HG02798 (cell line): ENCODE measurements around the gene MRPL32.
"Not testable (repeated sequence)": the region's sequence is repeated elsewhere in the genome, so short reads cannot be mapped to it uniquely, and the experiment has no call there.

Experiments used
- ATAC-seq: cut with Tn5 transposase; IDR thresholded peaks from one replicate; pipeline ENCODE4 v1.9.1; 2021; ENCODE audit warnings: mild to moderate bottlenecking; ENCODE audit not compliant: unreplicated experiment, poor library complexity

The MRPL32 gene

GRCh38 chr7:42931834-42932651, at the start of gene MRPL32, which contains the start of gene PSMA2:
Gene MRPL32 (plus strand): TSS chr7:42932376. CDS start chr7:42932387, 11 bp downstream.
Gene PSMA2 (minus strand): TSS chr7:42932174. CDS start chr7:42932158, 16 bp downstream.
- peak; percentile 100 for ATAC-seq

DNA sequence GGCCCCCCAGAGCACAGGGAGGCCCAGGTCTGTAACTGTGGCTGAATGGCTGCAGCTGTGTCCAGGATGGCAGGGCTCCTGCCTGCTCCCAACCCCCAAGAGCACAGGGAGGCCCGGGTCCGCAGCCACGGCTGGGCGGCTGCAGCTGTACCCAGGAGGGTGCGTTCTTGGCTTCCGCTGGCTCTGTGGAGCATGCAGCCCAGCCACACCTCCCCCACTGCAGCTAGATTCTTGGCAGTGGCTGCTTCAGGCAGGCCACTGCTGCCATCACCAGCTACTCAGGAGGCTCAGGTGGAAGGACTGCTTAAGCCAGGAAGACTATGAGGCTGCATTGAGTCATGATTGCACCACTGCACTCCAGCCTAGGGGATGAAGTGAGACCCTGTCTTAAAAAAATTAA, 48.2 kb upstream of the MRPL32 start:
- peak; percentile 39 for ATAC-seq

DNA sequence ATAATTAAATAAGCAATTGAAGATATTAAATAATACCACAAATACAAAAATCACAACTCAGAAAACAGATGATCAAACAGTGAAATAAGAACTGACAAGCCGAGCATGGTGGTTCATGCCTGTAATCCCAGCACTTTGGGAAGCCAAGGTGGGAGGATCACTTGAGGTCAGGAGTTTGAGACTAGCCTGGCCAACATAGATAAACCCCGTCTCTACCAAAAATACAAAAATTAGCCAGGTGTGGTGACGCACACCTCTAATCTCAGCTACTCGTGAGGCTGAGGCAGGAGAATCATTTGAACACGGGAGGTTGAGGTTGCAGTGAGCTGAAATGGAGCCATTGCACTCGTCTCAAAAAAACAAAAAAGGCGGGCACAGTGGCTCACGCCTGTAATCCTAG, 47.0 kb upstream of the MRPL32 start:
- ATAC-seq = not testable (repeated sequence)

- no peak for ATAC-seq
Observed at GRCh38 chr7:42886129-42886528, 46.0 kb upstream of the MRPL32 start.

DNA sequence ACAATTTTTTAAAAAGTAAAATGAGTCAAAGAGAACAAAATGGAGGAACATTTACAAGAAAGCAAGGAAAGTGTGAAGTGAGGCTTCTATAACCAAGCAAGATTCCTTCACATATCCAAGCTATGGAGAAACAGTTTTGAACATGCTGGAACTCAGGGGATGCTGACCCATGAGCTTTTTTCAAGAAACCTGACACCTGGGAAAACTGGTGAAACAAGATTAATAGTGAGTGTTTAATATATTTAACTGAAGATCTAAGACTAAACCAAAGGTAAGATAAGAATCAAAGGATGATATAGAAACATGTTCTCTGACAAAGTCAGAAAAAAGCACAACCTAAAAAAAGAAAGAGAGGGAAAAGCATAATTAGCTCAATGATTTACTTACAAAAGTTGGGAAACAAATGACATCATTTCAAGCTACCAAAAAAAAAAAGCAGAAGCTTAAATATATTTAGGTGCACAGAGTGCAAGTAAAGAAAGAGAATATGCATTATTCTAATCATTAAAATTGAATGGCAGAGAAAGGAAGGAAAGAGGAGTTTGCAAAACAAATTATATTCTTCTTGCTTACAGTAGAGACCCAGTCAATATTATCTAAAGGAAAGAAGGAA, 45.2 kb upstream of the MRPL32 start:
- no peak for ATAC-seq

- no peak for ATAC-seq
Observed at GRCh38 chr7:42893346-42894240, 38.6 kb upstream of the MRPL32 start.

DNA sequence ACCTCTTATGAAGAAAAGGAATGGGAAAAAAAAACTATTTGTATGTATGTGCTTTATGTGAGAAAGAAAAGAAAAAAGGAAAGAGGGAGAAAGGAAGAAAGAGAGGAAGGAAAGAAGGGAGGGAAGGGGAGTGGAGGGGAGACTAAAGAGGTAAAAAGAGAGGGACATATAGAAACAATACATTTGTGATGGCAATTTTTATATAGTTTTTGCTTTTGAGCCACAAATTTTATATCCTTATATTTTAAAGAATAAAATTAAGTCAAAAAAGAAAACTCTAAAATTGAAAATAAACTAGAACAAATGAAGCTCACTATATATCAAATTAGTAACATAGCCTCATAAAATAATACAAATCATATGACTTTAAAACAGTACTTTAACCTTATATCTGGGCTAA, 31.3 kb upstream of the MRPL32 start:
- ATAC-seq = no peak

DNA sequence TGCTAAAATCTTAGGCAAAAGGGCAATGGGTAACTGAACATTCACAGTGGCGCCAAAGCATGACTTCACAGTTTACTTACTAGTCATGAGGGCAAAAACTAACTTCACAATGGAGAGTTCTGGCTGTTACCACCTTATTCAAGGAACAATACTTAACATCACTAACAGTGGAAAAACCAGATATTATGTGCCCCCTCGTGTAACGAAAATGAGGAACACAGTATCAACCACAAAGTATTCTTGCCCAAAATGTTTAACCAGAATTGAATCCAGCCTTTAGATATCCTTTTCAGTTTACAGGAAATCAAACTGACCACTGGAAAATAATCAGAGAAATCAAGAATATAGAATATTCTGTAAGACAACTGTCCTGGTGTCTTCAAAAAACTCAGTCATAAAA, 29.8 kb upstream of the MRPL32 start:
- no peak for ATAC-seq

GRCh38 chr7:42906181-42906580, 26.0 kb upstream of the MRPL32 start:
- ATAC-seq = no peak

DNA sequence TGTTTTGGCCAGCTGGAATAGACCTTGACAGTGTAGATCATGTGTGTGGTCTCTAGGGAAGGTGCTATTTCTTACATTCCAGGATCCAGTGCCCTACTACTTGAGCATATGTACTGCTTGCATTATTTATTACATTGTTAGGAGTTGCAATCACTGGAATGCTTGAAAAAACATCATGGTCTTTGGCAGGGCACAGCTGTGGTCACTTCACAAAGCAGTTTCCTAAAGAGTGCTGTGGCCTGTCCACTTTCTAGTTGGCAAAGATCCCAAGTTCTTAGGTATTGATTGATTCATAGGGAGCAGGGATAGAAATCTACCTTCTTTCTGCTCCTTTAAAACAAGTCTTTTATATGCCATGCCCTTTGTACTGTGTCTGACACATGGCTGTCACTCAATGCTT, 24.9 kb upstream of the MRPL32 start:
- no peak for ATAC-seq

DNA sequence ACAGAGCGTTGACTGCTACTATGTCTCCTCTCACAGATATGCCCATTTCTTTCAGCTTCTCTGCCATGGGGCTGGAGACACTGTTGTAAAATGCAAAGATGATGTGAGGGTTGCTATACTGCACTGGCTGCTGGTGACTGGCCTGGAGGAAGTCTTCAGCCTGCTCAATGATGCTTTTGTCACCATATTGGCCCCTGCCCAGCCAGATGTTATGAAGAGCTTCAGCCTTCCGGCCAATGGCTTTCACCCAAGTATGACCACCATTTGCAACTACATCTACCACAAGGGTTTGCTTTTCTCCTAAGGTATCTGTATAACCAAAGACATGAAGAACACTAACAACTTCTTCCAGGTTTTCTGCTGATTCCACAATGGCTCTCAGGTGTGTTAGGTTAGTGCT, 21.9 kb upstream of the MRPL32 start:
- ATAC-seq = no peak

GRCh38 chr7:42911454-42912447, 20.4 kb upstream of the MRPL32 start, which contains the start of gene C7orf25:
Gene C7orf25 (minus strand): TSS chr7:42912070. CDS start chr7:42910900, 1,170 bp downstream.
- ATAC-seq = peak; percentile 95

DNA sequence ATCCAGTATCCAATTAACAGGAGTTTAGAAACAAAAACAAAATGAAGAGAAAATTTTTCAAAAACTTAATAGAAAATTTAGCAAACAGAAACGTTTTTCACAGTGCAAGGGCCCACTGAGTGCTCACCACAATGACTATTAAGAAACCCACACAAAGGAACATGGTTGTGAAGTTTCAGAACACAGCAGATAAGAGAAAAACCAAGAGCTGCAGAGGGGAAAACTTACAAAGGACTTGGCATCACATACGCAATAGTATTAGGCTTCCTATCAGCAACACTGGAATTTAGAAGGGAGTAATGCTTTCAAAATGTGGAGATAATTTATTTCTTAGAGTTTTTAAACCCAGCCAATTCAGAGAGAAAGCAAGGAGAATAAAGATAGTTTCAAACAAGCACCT, 18.6 kb upstream of the MRPL32 start:
- no peak for ATAC-seq

GRCh38 chr7:42914009-42914408, 18.2 kb upstream of the MRPL32 start:
- ATAC-seq = no peak

- ATAC-seq = no peak
Observed at GRCh38 chr7:42914421-42915045, 17.6 kb upstream of the MRPL32 start.

GRCh38 chr7:42915356-42915755, 16.8 kb upstream of the MRPL32 start:
- ATAC-seq = no peak

GRCh38 chr7:42922017-42922753, 10.0 kb upstream of the MRPL32 start:
- no peak for ATAC-seq

- peak; percentile 33 for ATAC-seq
Observed at GRCh38 chr7:42924223-42924838, 7.8 kb upstream of the MRPL32 start.
